Endodermal cell (in vitro differentiated cells): ENCODE measurements around the gene HAPSTR1. TPM values are rescaled to one million over a fixed set of nuclear protein-coding genes. Genes with fewer than 3 reads are reported as not detected.

Experiments
- DNase-seq: peaks from one replicate; pipeline ENCODE4 v3.0.0-alpha.2; 2017
- H3K27ac ChIP-seq: 2 replicates; pipeline ENCODE4 v1.5.1; 2013; ENCODE audit warnings: mild to moderate bottlenecking, low read depth, low read length, moderate library complexity
- H3K27me3 ChIP-seq: 2 replicates; pipeline ENCODE4 v1.6.1; 2013; ENCODE audit warnings: mild to moderate bottlenecking, low read length, moderate library complexity; ENCODE audit not compliant: insufficient read depth, control insufficient read depth, poor library complexity, severe bottlenecking
- H3K36me3 ChIP-seq: 2 replicates; pipeline ENCODE4 v1.7.0; 2013; ENCODE audit warnings: mild to moderate bottlenecking, low read length, moderate library complexity; ENCODE audit not compliant: control insufficient read depth, insufficient read depth
- H3K4me1 ChIP-seq: one replicate; pipeline ENCODE4 v1.7.0; 2013; ENCODE audit warnings: low read length; ENCODE audit not compliant: control insufficient read depth, insufficient read depth
- H3K4me3 ChIP-seq: 2 replicates; pipeline ENCODE4 v1.5.1; 2013; ENCODE audit warnings: mild to moderate bottlenecking, low read length, moderate library complexity
- H3K9ac ChIP-seq: 2 replicates; pipeline ENCODE4 v1.6.1; 2013; ENCODE audit warnings: mild to moderate bottlenecking, low read length, moderate library complexity; ENCODE audit not compliant: poor library complexity, severe bottlenecking; ENCODE audit errors: extremely low read depth
- H3K9me3 ChIP-seq: 2 replicates; pipeline ENCODE4 v1.6.1; 2013; ENCODE audit warnings: mild to moderate bottlenecking, low read length, moderate library complexity; ENCODE audit not compliant: control insufficient read depth
- H3K27ac Mint-ChIP-seq: 2 replicates; pipeline ENCODE4 v1.8.0; 2020; ENCODE audit warnings: mixed read lengths
- H3K27me3 Mint-ChIP-seq: 2 replicates; pipeline ENCODE4 v1.8.0; 2021; ENCODE audit warnings: mild to moderate bottlenecking, mixed read lengths; ENCODE audit not compliant: insufficient read depth
- H3K36me3 Mint-ChIP-seq: 2 replicates; pipeline ENCODE4 v1.8.0; 2020; ENCODE audit warnings: low read depth, mixed read lengths
- H3K4me1 Mint-ChIP-seq: 2 replicates; pipeline ENCODE4 v1.8.0; 2020; ENCODE audit warnings: mixed read lengths
- H3K4me3 Mint-ChIP-seq: 2 replicates; pipeline ENCODE4 v1.8.0; 2020; ENCODE audit warnings: mild to moderate bottlenecking, moderate library complexity, mixed read lengths
- H3K9me3 Mint-ChIP-seq: 2 replicates; pipeline ENCODE4 v1.8.0; 2020; ENCODE audit warnings: mild to moderate bottlenecking, mixed read lengths
- CTCF ChIP-seq: fragments of 200-600 bp; sonication (generic); conservative IDR thresholded peaks from 2 replicates; pipeline ENCODE4 v1.5.0; 2021; ENCODE audit warnings: antibody characterized with exemption, mild to moderate bottlenecking
- WGBS, 2 experiments: methylation state at CpG; one replicate each; pipeline versions ENCODE4 v1.1.5 to v1.1.7; 2013; ENCODE audit warnings: missing lambda C conversion rate in 2 of 2, mixed read lengths in 1 of 2; ENCODE audit not compliant: insufficient coverage in 1 of 2, insufficient read length in 1 of 2; 5-methylcytosine and 5-hydroxymethylcytosine counted together
- total RNA-seq, 2 donors: library from RNA; stranded (reverse); fragmentation: NEBNext Ultra II Directional in 1 of 2; extraction: Animal tissue kit (Norgen Biotek cat#: 25700) in 1 of 2; gene quantifications; 2 replicates in 1 of 2; 3 replicates in 1 of 2; pipeline ENCODE4 v1.2.1, GENCODE V29; 2021

The HAPSTR1 gene
- total RNA-seq, 2 donors from 2014 or later: 60.9 to 68.5 TPM

DNA sequence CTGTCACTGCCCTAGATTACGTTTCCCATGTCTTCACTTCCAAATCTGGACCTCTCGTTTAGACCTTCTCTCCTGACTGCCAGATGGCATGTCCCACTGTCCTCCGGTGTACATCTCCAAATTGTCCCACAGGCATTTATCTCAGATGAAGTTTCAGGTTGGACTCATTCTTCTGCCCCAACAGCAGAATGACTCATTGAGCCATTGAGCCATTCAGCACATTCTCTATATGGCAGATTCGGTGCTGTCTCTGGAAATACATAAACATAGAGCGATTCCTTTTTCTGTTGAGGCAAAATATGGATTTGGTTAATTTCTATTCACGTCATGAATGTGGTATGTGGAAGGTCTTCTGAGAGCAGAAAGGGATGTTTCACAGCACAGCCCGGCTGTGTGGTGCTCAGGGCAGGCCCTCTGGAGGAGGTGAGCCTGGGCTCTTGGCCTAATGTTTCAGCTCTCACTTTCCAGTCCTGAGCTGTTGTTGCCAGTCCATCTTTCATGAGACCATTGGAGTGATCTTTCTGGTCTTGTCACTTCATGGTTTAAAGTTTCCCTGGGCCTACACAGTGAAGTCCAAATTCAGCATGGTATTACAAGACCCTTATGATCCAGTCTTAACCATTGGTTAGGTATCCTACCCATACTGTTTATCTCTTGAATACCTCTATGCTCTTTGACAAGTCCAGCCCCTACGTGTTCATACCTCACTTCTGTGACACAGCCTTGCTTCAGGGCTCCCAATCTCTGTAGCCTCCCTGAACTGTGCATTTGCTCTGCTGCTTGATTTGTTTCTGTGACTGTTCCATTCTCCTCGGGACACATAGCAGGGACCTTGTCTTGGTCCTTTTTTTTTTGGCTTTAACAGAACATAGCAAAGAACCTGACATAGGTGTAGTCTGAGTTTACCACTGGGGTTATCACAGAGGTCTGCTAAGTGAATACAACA is 15.9 kb downstream of the HAPSTR1 start:
- H3K4me3 ChIP-seq: peak overlapping the region; percentile 13
- Mint-ChIP-seq H3K27me3 (no peaks in the 10 kb centered on the region), H3K4me1 (peaks cover 71% of the 10 kb centered on the region), H3K4me3 (no peak overlapping the region), H3K27ac (peak overlapping the region; percentile 14), H3K9me3 (no peaks in the 10 kb centered on the region), H3K36me3 (peaks cover 60% of the 10 kb centered on the region)
- H3K4me1 ChIP-seq: peaks cover 28% of the 10 kb centered on the region
- no peak overlapping the region for H3K9ac ChIP-seq
- H3K27ac ChIP-seq: no peak overlapping the region
- 91 to 96% methylated on average over 6 to 9 of the region's 9 CpGs for WGBS, 2 experiments
- no peak for DNase-seq
- H3K9me3 ChIP-seq: no peaks in the 10 kb centered on the region
- peaks cover 84% of the 10 kb centered on the region for H3K36me3 ChIP-seq
- H3K27me3 ChIP-seq: no peaks in the 10 kb centered on the region
- no peak for TF ChIP-seq CTCF

- Mint-ChIP-seq H3K4me3 (peak overlapping the region; percentile 1), H3K27ac (no peak overlapping the region), H3K4me1 (peaks cover 81% of the 10 kb centered on the region), H3K36me3 (peaks cover 49% of the 10 kb centered on the region), H3K27me3 (no peaks in the 10 kb centered on the region), H3K9me3 (no peaks in the 10 kb centered on the region)
- peak overlapping the region; percentile 31 for H3K4me3 ChIP-seq
- no peaks in the 10 kb centered on the region for H3K27me3 ChIP-seq
- no peak for DNase-seq
- H3K27ac ChIP-seq: no peak overlapping the region
- H3K36me3 ChIP-seq: peaks cover 81% of the 10 kb centered on the region
- WGBS, 2 experiments: 89 to 91% methylated on average over 4 of the region's 4 CpGs
- no peak for TF ChIP-seq CTCF
- no peak overlapping the region for H3K9ac ChIP-seq
- peaks cover 32% of the 10 kb centered on the region for H3K4me1 ChIP-seq
- H3K9me3 ChIP-seq: no peaks in the 10 kb centered on the region
Measured at GRCh38 chr16:9109255-9109654, 17.8 kb downstream of the HAPSTR1 start.

DNA sequence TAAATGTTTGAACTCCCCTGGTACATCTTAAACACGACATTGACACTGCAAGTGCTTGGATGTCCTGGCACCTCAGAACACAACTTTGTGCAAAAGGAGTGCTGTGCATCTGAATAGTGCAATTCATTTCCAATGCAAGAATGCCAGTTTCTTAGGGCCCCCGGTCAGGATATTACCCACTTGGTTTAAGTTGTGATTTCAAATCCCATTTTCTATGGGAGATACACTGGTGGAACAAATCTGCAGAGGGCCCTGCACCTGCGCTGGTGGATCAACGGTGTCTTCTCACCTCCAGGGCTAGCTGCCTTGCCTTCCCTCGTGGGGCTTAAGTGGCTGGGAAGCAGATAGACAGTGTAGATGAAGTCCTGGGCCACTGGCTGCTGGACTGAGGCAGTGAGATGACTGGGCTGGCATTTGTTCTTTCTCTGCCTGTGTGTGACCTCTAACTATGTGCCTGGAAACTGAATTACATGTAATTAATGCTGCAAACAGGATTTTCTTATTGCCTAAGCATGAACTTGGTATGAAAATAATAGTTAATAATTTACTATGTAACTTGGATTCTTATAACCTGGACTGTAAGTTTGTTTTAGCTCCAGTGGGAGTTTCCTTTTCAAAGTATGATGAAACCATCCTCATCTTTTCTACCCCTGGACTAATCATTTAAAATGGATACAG is 20.9 kb downstream of the HAPSTR1 start:
- H3K9me3 ChIP-seq: no peaks in the 10 kb centered on the region
- Mint-ChIP-seq H3K4me1 (peaks cover 79% of the 10 kb centered on the region), H3K27ac (no peak overlapping the region), H3K36me3 (peaks cover 45% of the 10 kb centered on the region), H3K4me3 (no peak overlapping the region), H3K9me3 (no peaks in the 10 kb centered on the region), H3K27me3 (no peaks in the 10 kb centered on the region)
- peaks cover 81% of the 10 kb centered on the region for H3K36me3 ChIP-seq
- 62 to 81% methylated on average over 2 to 5 of the region's 5 CpGs for WGBS, 2 experiments
- no peak overlapping the region for H3K4me3 ChIP-seq
- H3K4me1 ChIP-seq: peaks cover 40% of the 10 kb centered on the region
- H3K9ac ChIP-seq: no peak overlapping the region
- no peak overlapping the region for H3K27ac ChIP-seq
- H3K27me3 ChIP-seq: no peaks in the 10 kb centered on the region
- TF ChIP-seq CTCF: no peak
- DNase-seq: no peak
